Esophagus muscularis mucosa (tissue), 3 donors: ENCODE data around the gene DGKQ.

ENCODE experiments used
- CTCF ChIP-seq, 3 experiments: fragments of 200-600 bp in 2 of 3; fragments of 450-650 bp in 1 of 3; sonication (generic) in 2 of 3; IDR thresholded peaks; one replicate each; pipeline ENCODE4 v1.5.1; 2017 to 2019; ENCODE audit warnings: antibody characterized with exemption in 3 of 3, mild to moderate bottlenecking in 2 of 3, moderate library complexity in 1 of 3
- POLR2A ChIP-seq: fragments of 450-650 bp; IDR thresholded peaks from one replicate; pipeline ENCODE4 v1.6.1; 2017; ENCODE audit warnings: antibody characterized with exemption, moderate library complexity, mild to moderate bottlenecking, low read depth
- POLR2AphosphoS5 ChIP-seq, 2 donors: sonication (generic); formaldehyde crosslinking; IDR thresholded peaks; one replicate each; pipeline ENCODE4 v1.6.1; 2017; ENCODE audit warnings: antibody characterized with exemption in 2 of 2

- no peak for TF ChIP-seq POLR2A
- no peak for TF ChIP-seq CTCF (IDR thresholded peaks at IDR 0.05)
- TF ChIP-seq POLR2AphosphoS5 (IDR thresholded peaks at IDR 0.05): no peak
Observed at GRCh38 chr4:995311-996026, 22.1 kb upstream of the DGKQ start.
